Stimulated activated CD4-positive, alpha-beta T cell treated with anti-CD3 and anti-CD28 coated beads, Interleukin-4, amount 100 ng/mL, for 4 hours (primary cell): ENCODE results near the gene PALLD.
"Not testable (repeated sequence)": the region's sequence is repeated elsewhere in the genome, so short reads cannot be mapped to it uniquely, and the experiment has no call there.

Source experiments
- DNase-seq, 2 experiments: peaks; one replicate each; pipeline ENCODE4 v3.0.0-alpha.2; 2020

The PALLD gene

DNA sequence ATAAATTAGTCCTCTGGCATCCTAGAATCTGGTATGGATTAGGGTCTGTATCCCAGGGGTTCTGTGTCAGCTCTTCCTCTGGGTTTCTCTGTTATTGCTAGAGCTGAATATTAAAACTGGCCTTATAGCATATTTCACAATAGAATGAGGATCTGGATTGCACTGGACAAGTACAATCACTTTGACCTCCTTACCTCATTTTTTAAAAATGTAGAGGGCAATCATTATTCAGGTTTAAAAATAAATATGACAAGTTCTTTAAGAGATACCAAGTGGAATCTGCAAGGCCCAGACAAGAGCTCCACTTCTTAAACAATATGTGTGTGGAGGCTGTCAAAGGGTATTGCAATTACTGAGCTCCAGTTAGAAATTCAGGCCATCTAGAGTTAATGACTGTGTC, 1.4 kb downstream of the PALLD start:
- DNase-seq, result no peak

DNA sequence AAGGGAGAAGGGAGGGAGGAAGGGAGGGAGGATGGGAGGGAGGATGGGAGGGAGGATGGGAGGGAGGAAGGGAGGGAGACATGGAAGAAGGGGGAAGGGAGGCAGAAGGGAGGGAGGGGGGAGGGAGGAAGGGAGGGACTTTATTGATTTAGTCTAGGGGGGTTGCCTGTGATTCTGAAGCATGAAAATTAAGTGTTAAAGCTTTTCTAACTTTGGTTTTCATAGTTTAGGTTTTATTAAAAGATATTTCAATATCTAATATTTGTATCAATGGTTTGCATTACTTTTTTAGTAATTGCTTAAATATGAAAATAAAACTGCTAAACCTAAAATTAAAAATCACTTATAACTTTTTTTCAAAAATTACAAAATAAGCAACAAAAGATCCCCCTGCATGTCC, 2.4 kb downstream of the PALLD start:
- no peak for DNase-seq

DNA sequence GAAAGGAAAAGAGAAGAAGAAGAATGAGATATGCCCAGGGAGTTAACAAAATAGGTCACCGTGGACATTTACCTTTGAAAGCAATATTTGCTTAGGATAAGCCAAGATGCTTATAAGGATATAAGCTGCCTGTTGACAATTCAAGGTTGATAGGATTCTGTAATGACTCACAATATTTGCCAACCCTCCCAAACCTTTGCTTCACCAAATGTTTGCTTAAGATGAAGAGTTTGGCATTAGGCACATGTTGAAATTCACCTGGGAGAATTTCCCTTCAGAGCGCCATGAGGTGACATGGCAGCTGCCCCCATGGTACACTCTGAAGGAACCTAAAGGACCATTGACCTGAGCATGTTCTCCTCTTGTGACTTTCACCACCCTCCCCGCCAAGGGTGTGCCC, 4.6 kb downstream of the PALLD start:
- no peak for DNase-seq

DNA sequence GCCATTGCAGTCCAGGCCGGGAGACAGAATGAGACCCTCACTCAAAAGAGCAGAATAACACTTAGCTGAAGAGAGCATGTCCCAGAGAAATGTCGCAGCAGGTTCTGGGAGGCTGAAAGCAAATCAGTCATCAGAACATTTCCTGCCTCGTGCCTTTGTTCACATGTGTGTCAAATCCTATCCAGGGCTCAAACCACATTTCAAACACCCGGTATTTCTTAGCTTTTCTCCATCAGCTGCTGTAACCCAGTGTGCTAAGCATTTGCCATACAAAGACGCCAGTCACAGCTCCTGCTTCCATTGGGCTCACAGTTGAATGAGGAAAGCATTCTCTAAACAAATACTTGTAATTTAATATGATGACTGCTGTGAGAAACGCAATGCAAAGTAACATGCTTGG, 6.0 kb downstream of the PALLD start:
- no peak for DNase-seq

DNA sequence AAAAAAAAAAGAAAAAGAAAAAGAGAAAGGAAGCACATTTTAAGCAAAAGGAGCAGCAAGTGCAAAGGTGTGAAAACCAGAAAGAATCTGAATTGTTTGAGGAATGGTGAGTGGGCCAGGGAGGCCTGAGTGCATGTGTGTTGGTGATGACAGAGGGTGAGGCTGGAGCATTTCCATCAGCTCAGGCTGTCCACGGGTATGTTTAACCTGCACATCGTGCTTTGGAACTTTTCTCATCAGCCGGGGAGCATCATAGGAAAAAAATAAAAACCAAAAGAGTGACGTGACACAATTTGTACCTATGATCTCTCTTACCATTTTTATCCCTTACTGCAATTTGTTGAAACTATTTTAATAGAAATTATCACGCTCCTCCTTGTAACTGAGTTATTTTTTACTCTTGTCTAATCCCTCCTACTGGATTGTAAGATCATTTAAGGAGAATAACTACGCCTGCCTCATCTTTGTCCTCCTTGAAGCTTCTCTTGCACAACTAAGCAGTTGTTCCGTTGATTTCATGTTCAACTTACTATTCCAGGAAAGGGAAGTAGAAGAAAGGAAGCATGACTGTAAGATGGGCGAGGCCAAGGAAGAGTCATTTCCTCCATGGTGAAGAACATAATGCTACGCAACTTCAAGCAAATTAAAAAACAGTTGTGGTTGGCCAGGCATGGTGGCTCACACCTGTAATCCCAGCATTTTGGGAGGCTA, 7.0 kb downstream of the PALLD start:
- DNase-seq, result peak in 1 of 2 experiments; percentile 5

DNA sequence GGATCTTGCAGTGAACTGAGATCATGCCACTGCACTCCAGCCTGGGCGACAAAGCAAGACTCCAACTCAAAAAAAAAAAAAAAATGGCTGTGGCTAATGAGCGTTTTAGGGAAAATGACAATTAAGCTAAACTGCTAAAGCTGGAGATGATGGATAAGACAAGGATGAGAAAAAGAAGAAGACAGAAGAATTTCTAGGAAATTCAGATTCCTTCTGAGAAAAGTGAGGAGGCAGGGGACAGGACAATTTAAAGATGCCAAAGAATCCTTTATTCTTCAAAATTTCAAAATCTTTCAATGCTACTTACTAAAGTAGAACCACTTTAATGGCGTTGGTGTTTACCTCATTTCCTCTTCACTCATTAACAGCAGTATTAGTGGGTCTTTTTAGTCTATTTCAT, 7.7 kb downstream of the PALLD start:
- DNase-seq, result no peak

DNA sequence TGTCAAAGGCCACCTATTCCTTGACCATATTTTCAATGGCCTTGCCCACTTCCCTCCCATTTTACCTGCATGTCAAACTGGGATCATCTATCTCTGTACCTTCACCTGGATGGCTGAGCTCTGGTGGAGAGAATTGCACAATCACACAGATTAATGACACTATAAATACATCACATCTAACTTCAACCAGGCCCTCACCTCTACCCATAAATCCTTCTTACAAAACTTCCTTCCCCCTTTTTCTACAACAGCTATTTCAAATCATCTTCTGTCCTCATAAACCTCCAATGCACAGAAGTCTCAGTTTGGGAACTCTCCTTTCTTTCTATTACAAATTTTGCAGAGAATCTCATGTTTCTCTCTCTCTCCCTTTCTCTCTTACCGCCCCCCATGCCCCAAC, 9.2 kb downstream of the PALLD start:
- no peak for DNase-seq

DNA sequence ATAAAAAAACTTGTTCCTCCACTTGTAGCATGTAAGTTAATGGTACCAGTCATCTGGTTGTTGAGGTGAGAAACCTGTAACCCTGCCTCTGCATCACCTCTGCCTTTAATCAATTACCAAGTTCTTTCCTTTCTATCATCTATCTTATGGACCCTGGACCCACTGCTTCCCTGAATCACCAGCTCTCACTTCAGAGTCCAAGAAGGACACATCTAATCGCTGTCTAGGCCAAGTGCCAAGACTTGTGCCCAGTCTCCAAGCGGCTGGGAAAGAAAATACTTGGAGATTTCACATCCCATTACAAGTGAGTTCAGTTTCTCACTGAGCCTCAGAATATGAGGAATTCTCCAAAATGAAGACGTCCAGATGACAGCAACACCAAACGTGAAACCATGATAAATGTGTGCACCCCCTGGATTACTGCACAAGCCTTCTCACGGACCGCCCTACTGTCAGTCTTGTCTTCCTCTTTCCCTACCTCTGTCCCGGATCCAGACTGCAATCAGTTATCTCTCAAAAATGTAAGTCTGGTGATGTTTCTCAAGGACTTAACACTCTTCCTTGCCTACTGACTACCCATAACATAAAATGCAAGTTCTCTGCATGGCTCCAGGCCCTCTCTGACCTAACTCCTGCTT, 10.4 kb downstream of the PALLD start:
- no peak for DNase-seq

DNA sequence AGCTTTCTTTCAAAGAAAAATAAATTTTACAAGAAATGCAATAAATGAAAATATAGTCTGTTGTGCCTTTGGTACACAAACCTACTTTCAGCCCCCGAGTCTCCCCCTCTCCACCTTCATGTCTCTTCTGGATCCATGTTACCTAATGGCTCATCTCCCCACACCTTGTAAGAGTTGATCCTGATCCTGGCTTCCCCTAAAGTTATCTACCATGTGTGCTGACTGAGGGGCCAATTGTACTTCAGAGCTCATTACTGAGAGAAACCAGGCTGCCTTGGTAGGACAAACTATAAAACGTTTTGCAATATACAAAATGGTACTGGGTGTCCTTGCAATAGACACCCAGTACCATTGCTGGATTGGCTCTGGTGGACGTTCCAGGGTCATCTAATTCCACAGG, 11.8 kb downstream of the PALLD start:
- no peak for DNase-seq

DNA sequence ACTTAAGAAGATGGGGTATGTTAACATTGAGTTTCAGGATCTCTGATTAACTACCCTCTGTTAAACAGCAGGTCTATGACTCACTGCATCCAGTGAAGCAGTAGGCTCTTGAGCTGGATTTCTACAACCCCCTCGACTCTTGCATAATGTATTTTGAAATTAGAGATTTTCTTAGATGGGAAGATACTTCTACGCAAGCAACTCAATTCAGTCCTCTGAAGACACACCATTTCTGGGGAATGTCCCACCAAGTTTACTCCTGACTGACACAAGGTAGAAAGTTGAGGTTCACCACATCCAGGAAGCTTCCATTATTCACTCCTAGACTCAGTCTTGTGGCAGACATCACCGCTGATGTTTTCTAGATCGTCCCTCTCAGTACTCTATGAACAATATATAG, 12.9 kb downstream of the PALLD start:
- DNase-seq, result peak in 1 of 2 experiments; percentile 14

DNA sequence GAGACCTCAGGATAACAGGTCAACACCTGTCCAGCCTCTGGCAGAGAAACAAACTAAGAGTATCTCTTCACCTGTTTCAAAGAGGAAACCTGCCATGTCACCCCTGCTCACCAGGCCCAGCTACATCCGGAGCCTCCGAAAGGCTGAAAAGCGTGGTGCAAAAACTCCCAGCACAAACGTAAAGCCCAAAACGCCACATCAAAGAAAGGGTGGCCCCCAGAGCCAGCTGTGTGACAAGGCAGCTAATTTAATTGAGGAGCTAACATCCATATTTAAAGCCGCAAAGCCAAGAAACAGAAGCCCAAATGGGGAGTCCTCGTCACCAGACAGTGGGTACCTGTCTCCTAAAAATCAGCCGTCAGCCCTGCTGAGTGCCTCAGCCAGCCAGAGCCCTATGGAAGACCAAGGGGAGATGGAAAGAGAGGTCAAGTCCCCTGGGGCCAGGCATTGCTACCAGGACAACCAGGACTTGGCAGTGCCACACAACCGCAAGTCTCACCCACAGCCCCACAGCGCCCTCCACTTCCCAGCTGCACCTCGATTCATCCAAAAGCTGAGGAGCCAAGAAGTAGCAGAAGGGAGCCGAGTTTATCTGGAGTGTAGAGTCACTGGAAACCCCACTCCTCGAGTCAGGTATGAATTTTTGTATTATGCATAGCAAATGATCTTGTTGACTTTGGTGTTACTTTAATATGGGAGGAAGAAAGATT, 15.1 kb downstream of the PALLD start:
- peak; percentile 38 to 70 for DNase-seq

DNA sequence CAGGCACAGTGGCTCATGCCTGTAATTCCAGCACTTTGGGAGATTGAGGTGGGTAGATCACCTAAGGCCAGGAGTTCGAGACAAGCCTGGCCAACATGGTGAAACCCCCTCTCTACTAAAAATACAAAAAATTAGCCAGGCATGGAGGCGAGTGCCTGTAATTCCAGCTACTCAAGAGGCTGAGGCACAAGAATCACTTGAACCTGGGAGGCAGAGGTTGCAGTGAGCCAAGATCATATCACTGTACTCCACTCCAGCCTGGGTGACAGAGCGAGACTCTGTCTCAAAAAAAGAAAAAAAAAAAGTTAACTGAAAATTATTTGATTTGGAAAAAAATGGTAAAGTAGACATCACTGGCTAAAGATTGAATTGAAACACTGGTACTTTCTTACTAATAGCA, 17.0 kb downstream of the PALLD start:
- DNase-seq, result not testable (repeated sequence)

DNA sequence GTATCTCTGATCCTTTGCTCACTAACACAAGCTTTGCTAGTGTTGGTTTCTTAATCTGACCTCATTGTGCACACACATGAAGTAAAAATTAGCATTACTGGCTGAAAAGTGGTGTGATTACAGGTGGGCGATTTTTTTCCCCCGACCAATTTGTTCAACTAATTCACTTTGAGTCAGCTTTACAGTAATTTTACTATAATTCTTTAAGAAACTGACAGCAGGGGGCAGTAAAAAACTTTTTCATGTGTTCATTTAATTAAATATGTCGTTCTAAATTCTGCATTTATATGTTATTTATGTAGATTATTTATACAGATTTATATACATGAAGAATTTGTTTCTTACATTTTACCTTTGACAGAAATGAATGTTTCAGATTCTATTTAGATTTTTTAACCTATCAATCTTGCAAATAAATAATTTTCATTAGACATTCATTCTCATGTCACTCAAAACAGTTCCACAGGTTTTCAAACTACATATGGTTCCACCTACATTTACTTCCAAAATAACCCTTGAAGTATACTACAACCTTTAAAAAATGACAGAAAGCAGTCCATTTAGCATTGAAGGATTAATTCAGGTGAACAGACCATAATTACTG, 17.5 kb downstream of the PALLD start:
- no peak for DNase-seq

DNA sequence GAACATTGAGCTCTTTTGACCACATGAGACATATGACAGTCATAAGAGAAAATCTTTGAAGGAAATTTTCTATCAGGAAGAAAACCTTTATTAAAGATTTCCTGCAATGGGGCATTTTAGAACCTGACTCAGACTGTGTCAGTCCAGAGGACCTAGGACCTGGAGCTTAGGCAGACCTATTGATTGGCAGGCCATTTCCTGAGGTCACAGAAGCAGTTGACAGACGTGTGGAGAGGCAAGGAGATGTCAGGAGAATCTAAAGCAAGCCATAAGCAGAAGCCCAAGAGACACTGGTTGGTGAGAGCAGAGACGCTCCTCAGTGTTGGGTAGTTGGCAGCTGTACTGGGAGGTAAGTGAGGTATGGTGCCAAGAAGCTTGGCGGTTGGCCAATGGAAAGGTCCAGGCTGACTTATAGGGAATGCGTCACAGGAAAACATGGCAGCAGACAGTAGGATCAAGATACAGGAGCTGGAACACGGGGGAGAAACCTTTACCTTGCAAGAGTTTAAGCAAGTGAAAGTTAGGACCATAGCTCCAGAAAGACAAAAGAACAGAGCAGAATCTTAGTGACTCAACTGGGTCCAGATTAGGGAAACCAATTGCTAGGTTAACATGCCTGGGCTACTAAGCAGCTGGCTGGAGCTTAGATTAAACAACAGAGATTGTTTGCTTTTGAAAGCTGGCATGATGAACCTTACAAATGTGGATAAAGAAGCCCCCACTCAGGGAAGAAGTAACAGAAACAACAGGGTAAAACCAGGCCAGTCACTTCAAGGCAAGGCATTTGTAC, 18.6 kb downstream of the PALLD start:
- DNase-seq, result no peak

DNA sequence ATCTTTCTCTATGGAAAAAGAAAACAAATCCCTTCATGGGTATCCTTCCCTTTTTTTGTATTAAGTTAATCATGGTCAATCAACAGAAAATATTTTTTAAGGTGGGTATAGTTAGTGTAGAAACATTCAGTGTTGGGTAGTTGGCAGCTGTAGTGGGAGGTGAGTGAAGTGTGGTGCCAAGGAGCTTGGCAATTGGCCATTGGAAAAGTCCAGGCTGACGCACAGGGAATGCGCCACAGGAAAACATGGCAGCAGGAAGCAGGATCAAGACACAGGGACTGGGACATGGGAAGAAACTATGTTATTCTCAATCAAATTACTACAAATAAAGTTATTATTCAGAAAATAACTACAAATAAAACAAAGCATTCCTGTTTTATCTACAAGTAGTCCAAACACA, 20.0 kb downstream of the PALLD start:
- DNase-seq, result no peak

DNA sequence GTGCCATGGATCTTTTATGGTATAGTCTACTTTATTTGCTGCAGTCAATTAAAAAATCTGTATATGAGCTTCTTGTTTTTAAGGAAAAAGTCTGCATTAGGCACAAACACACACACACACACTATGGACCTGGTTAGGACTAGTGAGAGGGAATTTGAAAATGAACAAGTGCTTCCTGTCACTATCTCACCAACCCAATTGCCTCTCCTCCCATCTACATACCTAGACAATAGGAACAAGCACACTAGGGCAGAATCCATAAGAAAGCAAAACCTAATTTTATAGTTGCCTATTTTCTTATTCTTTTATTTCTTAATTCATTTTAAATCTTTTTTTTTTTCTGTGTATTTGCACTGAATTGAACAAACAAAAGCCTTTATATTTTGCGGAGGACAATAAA, 22.7 kb downstream of the PALLD start:
- DNase-seq, result no peak

DNA sequence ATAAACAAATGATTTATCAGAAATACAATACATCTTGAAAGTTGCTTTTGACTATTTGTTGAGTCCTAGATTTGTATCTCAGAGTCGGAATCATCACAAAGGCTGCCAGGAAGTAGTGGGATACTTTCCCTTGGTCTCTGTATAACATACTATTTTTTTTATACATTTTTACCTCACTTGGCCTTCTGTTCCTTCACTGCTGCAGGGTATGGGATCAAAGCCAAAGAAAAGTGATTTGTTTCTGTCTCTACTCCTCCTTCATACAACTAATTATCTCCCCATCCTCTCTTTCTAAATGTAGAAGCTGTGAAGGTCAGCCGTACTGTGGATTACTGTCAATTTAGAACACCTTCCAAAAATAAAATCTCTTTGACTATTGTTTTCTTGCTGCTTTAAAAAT, 24.9 kb downstream of the PALLD start:
- no peak for DNase-seq

DNA sequence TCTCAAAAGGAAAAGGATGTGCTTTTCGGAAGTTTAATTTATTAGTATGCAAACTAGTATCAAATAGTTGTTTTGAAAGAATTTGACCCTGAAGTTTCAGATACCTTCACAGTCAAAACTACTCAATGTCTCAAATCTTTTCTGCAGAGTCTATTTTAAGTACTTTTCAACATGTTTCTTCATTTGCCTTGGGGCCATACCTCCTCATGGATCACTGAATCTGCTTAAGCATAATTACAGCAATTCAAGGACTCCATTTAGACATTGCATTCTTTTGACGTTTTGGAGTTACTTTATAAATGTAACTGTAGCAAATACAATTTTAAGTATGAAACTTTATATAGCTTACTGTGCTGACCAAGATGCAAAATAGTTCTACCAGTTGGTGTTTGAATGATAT, 25.5 kb downstream of the PALLD start:
- no peak for DNase-seq

DNA sequence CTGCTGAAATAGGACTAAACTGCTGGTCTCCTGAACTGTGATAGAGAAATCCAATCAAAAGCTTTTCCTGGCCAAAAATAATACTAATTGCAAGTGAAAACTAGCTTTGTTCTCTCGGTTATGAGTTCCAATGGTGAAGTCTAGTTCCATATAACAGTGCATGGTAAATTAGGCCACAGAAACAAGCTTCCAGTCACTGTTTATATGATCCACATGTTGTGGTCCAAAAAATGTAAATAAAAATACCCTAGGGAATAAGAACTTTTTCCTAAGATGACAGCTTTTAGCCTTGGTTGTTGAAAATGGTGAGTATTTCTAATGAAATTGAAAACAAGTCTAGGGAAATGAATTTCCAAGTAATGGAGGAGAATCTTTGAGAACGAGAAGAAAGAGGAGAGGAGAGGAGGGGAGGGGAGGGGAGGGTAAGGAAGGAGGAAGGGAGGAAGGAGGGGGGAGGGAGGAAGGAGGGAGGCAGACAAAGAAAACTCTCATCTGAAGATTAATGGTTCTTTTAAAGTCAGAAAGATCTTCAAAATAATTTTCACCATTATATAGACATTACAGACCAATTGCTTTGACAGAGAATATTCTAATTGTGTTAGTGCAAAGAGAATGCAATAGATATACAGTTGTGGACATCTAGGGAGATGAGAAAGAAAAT, 26.1 kb downstream of the PALLD start:
- DNase-seq, result no peak

DNA sequence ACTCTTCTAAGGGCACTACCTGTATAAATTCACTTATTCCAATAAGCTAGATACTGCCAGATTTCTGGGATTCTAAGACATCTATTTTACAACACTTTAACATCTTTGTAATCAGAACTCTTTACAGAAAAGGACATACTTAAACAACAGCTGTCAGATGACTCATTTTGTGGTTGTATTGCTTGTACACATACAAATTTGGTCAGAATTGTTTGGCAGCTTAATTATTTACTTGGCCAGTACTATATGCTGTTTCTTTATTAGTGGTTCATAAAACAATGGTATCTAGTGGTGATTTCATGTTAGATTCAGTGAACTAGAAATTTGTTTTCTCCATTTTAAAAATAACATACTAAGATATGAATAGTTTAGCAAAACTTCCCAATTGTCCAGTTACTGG, 27.2 kb downstream of the PALLD start:
- DNase-seq, result no peak

DNA sequence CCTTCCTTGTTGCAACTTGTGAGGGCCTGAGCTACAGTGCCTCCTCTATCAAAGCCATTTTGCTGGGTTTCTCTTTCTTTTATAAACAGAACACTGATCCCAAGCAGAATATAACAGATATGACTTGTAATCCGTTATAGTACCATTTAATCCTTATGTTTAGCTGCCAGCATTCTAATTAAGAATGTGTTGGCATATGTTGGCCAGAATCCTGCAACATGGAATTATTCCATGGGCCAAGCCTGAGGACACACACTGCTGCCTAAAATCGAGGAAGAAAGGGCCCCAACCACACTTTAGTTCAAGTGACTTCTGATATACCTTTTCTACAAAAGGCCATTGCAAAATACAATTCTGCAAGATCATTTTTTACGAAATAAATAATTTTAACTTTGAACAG, 28.0 kb downstream of the PALLD start:
- DNase-seq, result no peak

DNA sequence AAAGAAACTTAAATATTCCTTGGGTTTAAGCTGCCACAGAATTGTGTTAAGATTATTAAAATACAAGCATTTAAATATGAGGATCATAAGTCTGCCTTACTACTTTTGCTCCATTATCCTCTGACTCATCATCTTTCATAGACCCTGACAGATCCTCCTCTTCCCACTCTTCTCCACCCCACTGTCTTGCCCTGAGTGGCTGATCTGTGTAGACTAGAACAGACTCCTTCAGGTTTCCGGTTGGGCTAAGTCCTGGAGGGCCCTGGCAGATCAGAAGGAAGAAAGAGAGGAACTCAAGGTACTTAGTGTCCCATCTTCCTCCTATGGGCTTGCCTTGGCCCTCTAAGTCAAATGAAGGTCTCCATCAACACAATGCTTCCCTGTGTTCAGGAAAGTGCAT, 30.7 kb downstream of the PALLD start:
- no peak for DNase-seq
